NCI-H345 (cell line): Measurements from ENCODE around the gene PUM2.

Experiments used
- DNase-seq: peaks from one replicate; lab custom pipeline; 2025; lab: John Stamatoyannopoulos, UW

PUM2 gene

GRCh38 chr2:20199633-20200270 lies 150.9 kb downstream of the PUM2 start:
- DNase-seq: no peak

GRCh38 chr2:20198796-20199632 lies 151.6 kb downstream of the PUM2 start:
- DNase-seq: peak; percentile 38
